Activated naive CD8-positive, alpha-beta T cell treated with anti-CD3 and anti-CD28 coated beads, Interleukin-2, amount 50 U/mL, for 16 hours (primary cell): ENCODE measurements around the gene LAMC3.

ENCODE experiments used
- DNase-seq: peaks from one replicate; pipeline ENCODE4 v3.0.0-alpha.2; 2020; ENCODE audit warnings: low read depth, low spot score

LAMC3 gene

GRCh38 chr9:131008909-131009618 lies at the start of gene LAMC3:
Gene LAMC3, plus strand, starts transcription at chr9:131009174. Its CDS starts 41 bp downstream, at chr9:131009215.
- DNase-seq = no peak

- no peak for DNase-seq
Observed at GRCh38 chr9:130959809-130960334, 49.1 kb upstream of the LAMC3 start.

- no peak for DNase-seq
Observed at GRCh38 chr9:130960522-130961378, 48.2 kb upstream of the LAMC3 start.

GRCh38 chr9:130961511-130962300 lies 47.3 kb upstream of the LAMC3 start:
- DNase-seq = no peak

- DNase-seq = no peak
Observed at GRCh38 chr9:130962418-130963316, 46.3 kb upstream of the LAMC3 start.

- DNase-seq = no peak
Observed at GRCh38 chr9:130963337-130963908, 45.6 kb upstream of the LAMC3 start.

GRCh38 chr9:130963916-130964315 lies 45.1 kb upstream of the LAMC3 start:
- no peak for DNase-seq

GRCh38 chr9:130965680-130966079 lies 43.3 kb upstream of the LAMC3 start:
- DNase-seq = no peak

GRCh38 chr9:130970052-130970451 lies 38.9 kb upstream of the LAMC3 start:
- DNase-seq = no peak

- DNase-seq = no peak
Observed at GRCh38 chr9:130970855-130971254, 38.1 kb upstream of the LAMC3 start.

- DNase-seq = no peak
Observed at GRCh38 chr9:130971294-130971849, 37.6 kb upstream of the LAMC3 start.

- DNase-seq = no peak
Observed at GRCh38 chr9:130972277-130972956, 36.6 kb upstream of the LAMC3 start.

- no peak for DNase-seq
Observed at GRCh38 chr9:130972957-130973685, 35.9 kb upstream of the LAMC3 start.

GRCh38 chr9:130973686-130974281 lies 35.2 kb upstream of the LAMC3 start:
- no peak for DNase-seq

GRCh38 chr9:130974697-130975096 lies 34.3 kb upstream of the LAMC3 start:
- no peak for DNase-seq

- DNase-seq = no peak
Observed at GRCh38 chr9:130975156-130975555, 33.8 kb upstream of the LAMC3 start.

- no peak for DNase-seq
Observed at GRCh38 chr9:130975932-130976841, 32.8 kb upstream of the LAMC3 start.
